Lower leg skin (tissue), 4 donors: ENCODE data around the gene LYST. TPM values are rescaled to one million over a fixed set of nuclear protein-coding genes. Genes with fewer than 3 reads are reported as not detected.

ENCODE experiments used
- DNase-seq, 2 donors: peaks; one replicate each; pipeline ENCODE4 v3.0.0-alpha.2; 2019; ENCODE audit warnings: low spot score in 2 of 2
- H3K4me3 ChIP-seq: fragments of 200-600 bp; sonication (generic); 2 replicates; pipeline ENCODE4 v1.5.1; 2017; ENCODE audit warnings: mild to moderate bottlenecking, low read depth; ENCODE audit not compliant: poor library complexity, severe bottlenecking
- CTCF ChIP-seq, 3 donors: fragments of 450-650 bp; IDR thresholded peaks; one replicate each; pipeline ENCODE4 v1.5.1; 2016; ENCODE audit warnings: antibody characterized with exemption in 3 of 3, mild to moderate bottlenecking in 3 of 3, moderate library complexity in 2 of 3
- POLR2A ChIP-seq, 2 donors: fragments of 450-650 bp; IDR thresholded peaks; one replicate each; pipeline ENCODE4 v1.6.1; 2016 to 2017; ENCODE audit warnings: antibody characterized with exemption in 2 of 2, mild to moderate bottlenecking in 1 of 2, moderate library complexity in 1 of 2
- WGBS, 2 donors: methylation state at CpG; one replicate each; pipeline ENCODE4 v1.1.5; 2018; 5-methylcytosine and 5-hydroxymethylcytosine counted together
- intact Hi-C: fragments of 100-400 bp; cut with DNase I; formaldehyde crosslinking; loops from one replicate; pipeline ENCODE4 v1.15.0; 2023; ENCODE audit warnings: low total_unique reads
- total RNA-seq, 4 donors: library from RNA; depleted of rRNA; stranded (reverse); fragments of >200 nt; gene quantifications; one replicate each; pipeline ENCODE4 v1.1.0, GENCODE V29; 2016

LYST gene
- total RNA-seq, 4 donors from 2014 or later, result 38.5 to 43.9 (median 40.9) TPM

- intact Hi-C loops, result no loop called here
- 80 to 82% methylated on average over 4 of the region's 4 CpGs for WGBS, 2 donors
- no peak for DNase-seq
- no peak for TF ChIP-seq CTCF (IDR thresholded peaks at IDR 0.05)
- no peak for TF ChIP-seq POLR2A (IDR thresholded peaks at IDR 0.05)
- H3K4me3 ChIP-seq, result no peak overlapping the region
These were observed 7.6 kb upstream of the LYST start for GRCh38 chr1:235874261-235874660.

- WGBS, 2 donors, result 72 to 78% methylated on average over 2 of the region's 2 CpGs
- TF ChIP-seq CTCF (IDR thresholded peaks at IDR 0.05), result no peak
- no peak for TF ChIP-seq POLR2A (IDR thresholded peaks at IDR 0.05)
- DNase-seq, result no peak
- intact Hi-C loops, result no loop called here
- H3K4me3 ChIP-seq, result no peak overlapping the region
These were observed 6.9 kb upstream of the LYST start for GRCh38 chr1:235873571-235873970.

GRCh38 chr1:235873045-235873444 is 6.3 kb upstream of the LYST start:
- DNase-seq, result no peak
- H3K4me3 ChIP-seq, result no peak overlapping the region
- intact Hi-C loops, result no loop called here
- 53 to 65% methylated on average over 1 of the region's 1 CpG for WGBS, 2 donors
- TF ChIP-seq CTCF (IDR thresholded peaks at IDR 0.05) (no peak), POLR2A (IDR thresholded peaks at IDR 0.05) (no peak)

- no peak for DNase-seq
- intact Hi-C loops, result no loop called here
- TF ChIP-seq POLR2A (IDR thresholded peaks at IDR 0.05) (no peak), CTCF (IDR thresholded peaks at IDR 0.05) (no peak)
- no peak overlapping the region for H3K4me3 ChIP-seq
- WGBS, 2 donors, result 89% methylated on average over 6 of the region's 6 CpGs
These were observed 5.6 kb upstream of the LYST start for GRCh38 chr1:235872270-235872669.

GRCh38 chr1:235867903-235868469 is 1.3 kb upstream of the LYST start:
- intact Hi-C loops, result loop anchor here (5.0 to 10.0 kb wide), 2 partner anchors 87 to 104 kb away; no protein-coding TSS in a partner anchor
- no peak for TF ChIP-seq POLR2A (IDR thresholded peaks at IDR 0.05)
- no peak for TF ChIP-seq CTCF (IDR thresholded peaks at IDR 0.05)
- WGBS, 2 donors, result 72 to 77% methylated on average over 9 of the region's 9 CpGs
- DNase-seq, result no peak
- H3K4me3 ChIP-seq, result no peak overlapping the region
